IMR-90 (cell line): ENCODE results near the gene XRCC5. TPM values are rescaled to one million over a fixed set of nuclear protein-coding genes. Genes with fewer than 3 reads are reported as not detected.

Source experiments
- ATAC-seq: fragments of 200-7000 bp; cut with Tn5 transposase; 2 replicates; pipeline ENCODE4 v1.9.1; 2020; ENCODE audit warnings: low read depth, mild to moderate bottlenecking, moderate library complexity
- BruUV-seq: library from RNA; stranded (reverse); fragments of 400-500 nt; replicated peaks from 2 replicates; lab custom pipeline; 2021; lab: Mats Ljungman, UMichigan
- CTCF ChIA-PET: fragments of 300-600 bp; formaldehyde crosslinking; extraction: SDS; loops from one replicate; lab custom pipeline; 2021; ENCODE audit warnings: antibody characterized with exemption; lab: Yijun Ruan, JAX
- POLR2A ChIA-PET: fragments of 300-600 bp; sonication (Branson Sonifier 250); formaldehyde crosslinking; loops from one replicate; lab custom pipeline; 2022; ENCODE audit warnings: antibody characterized with exemption; ENCODE audit not compliant: unreplicated experiment; lab: Charles Lee
- DNase-seq: peaks from one replicate; pipeline ENCODE4 v3.0.0; 2013
- H2AFZ ChIP-seq: replicated peaks from 2 replicates; pipeline ENCODE3; 2013; ENCODE audit warnings: low read length, mild to moderate bottlenecking; ENCODE audit not compliant: poor library complexity
- H2AK5ac ChIP-seq: 2 replicates; pipeline ENCODE4 v1.6.1; 2013; ENCODE audit warnings: low read depth, low read length, inconsistent platforms
- H2AK9ac ChIP-seq: replicated peaks from 2 replicates; pipeline ENCODE3; 2013; ENCODE audit warnings: mild to moderate bottlenecking, low read depth, low read length, moderate library complexity; ENCODE audit not compliant: poor library complexity
- H2BK120ac ChIP-seq: 2 replicates; pipeline ENCODE4 v1.6.1; 2013; ENCODE audit warnings: low read depth, low read length, inconsistent platforms
- H2BK15ac ChIP-seq: 3 replicates; pipeline ENCODE4 v1.6.1; 2013; ENCODE audit warnings: low read depth, low read length, inconsistent platforms
- H2BK20ac ChIP-seq: 2 replicates; pipeline ENCODE4 v1.6.1; 2013; ENCODE audit warnings: low read depth, mild to moderate bottlenecking, inconsistent platforms, low read length, moderate library complexity
- H2BK5ac ChIP-seq: 2 replicates; pipeline ENCODE4 v1.6.1; 2013; ENCODE audit warnings: mild to moderate bottlenecking, low read depth, low read length, inconsistent platforms; ENCODE audit not compliant: poor library complexity, severe bottlenecking
- H3K14ac ChIP-seq: replicated peaks from 2 replicates; pipeline ENCODE4 v1.6.1; 2013; ENCODE audit warnings: low read depth, low read length, inconsistent platforms
- H3K18ac ChIP-seq: 2 replicates; pipeline ENCODE4 v1.6.1; 2013; ENCODE audit warnings: low read depth, low read length, control low read depth
- H3K23ac ChIP-seq: 2 replicates; pipeline ENCODE4 v1.6.1; 2013; ENCODE audit warnings: low read depth, low read length, inconsistent platforms
- H3K27ac ChIP-seq: 2 replicates; pipeline ENCODE4 v1.5.1; 2013; ENCODE audit warnings: mild to moderate bottlenecking, control low read depth, low read length; ENCODE audit not compliant: insufficient read depth
- H3K27me3 ChIP-seq: 2 replicates; pipeline ENCODE4 v1.6.1; 2013; ENCODE audit warnings: low read length; ENCODE audit not compliant: control insufficient read depth, insufficient read depth
- H3K36me3 ChIP-seq: 2 replicates; pipeline ENCODE4 v1.6.1; 2013; ENCODE audit warnings: low read length, mixed read lengths; ENCODE audit not compliant: control insufficient read depth, insufficient read depth
- H3K4ac ChIP-seq: 2 replicates; pipeline ENCODE4 v1.6.1; 2013; ENCODE audit warnings: low read depth, low read length, inconsistent platforms
- H3K4me1 ChIP-seq: 2 replicates; pipeline ENCODE4 v1.6.1; 2013; ENCODE audit warnings: low read length, mixed read lengths; ENCODE audit not compliant: control insufficient read depth, insufficient read depth
- H3K4me2 ChIP-seq: 2 replicates; pipeline ENCODE4 v1.6.1; 2013; ENCODE audit warnings: low read depth, mild to moderate bottlenecking, control low read depth, low read length, moderate library complexity
- H3K4me3 ChIP-seq: 2 replicates; pipeline ENCODE4 v1.5.1; 2013; ENCODE audit warnings: low read depth, mild to moderate bottlenecking, control low read depth, low read length, moderate library complexity; ENCODE audit not compliant: insufficient read depth
- H3K56ac ChIP-seq: 2 replicates; pipeline ENCODE4 v1.6.1; 2013; ENCODE audit warnings: low read length, inconsistent platforms; ENCODE audit not compliant: insufficient read depth; ENCODE audit errors: extremely low read depth
- H3K79me1 ChIP-seq, 2 experiments: 2 replicates each; pipeline ENCODE4 v1.6.1; 2013; ENCODE audit warnings: low read length in 2 of 2, inconsistent platforms in 1 of 2, low read depth in 1 of 2
- H3K9ac ChIP-seq: 2 replicates; pipeline ENCODE4 v1.6.1; 2013; ENCODE audit warnings: low read depth, low read length, control low read depth
- H3K9me1 ChIP-seq: 2 replicates; pipeline ENCODE4 v1.6.1; 2013; ENCODE audit warnings: low read length, inconsistent platforms; ENCODE audit not compliant: insufficient read depth
- H3K9me3 ChIP-seq: 2 replicates; pipeline ENCODE4 v1.6.1; 2013; ENCODE audit warnings: low read length; ENCODE audit not compliant: control insufficient read depth, insufficient read depth
- H4K20me1 ChIP-seq: 2 replicates; pipeline ENCODE4 v1.6.1; 2013; ENCODE audit warnings: low read length, inconsistent platforms; ENCODE audit not compliant: insufficient read depth
- H4K5ac ChIP-seq: 2 replicates; pipeline ENCODE4 v1.6.1; 2013; ENCODE audit warnings: mild to moderate bottlenecking, low read depth, low read length, control low read depth
- H4K8ac ChIP-seq, 2 experiments: 2 replicates each; pipeline ENCODE4 v1.6.1; 2013; ENCODE audit warnings: low read depth in 2 of 2, low read length in 2 of 2, control low read depth in 1 of 2, inconsistent platforms in 1 of 2
- H4K91ac ChIP-seq: 2 replicates; pipeline ENCODE4 v1.6.1; 2013; ENCODE audit warnings: low read depth, low read length, inconsistent platforms; ENCODE audit not compliant: insufficient read depth
- CHD1 ChIP-seq: IDR thresholded peaks from 2 replicates; pipeline ENCODE4 v1.6.1; 2012; ENCODE audit warnings: low read depth, low read length, improper control_type of control experiment
- FOS ChIP-seq: fragments of 150-350 bp; IDR thresholded peaks from 2 replicates; pipeline ENCODE4 v1.6.1; 2016; ENCODE audit warnings: low read depth, low read length
- MAZ ChIP-seq: IDR thresholded peaks from 2 replicates; pipeline ENCODE4 v1.6.1; 2012; ENCODE audit warnings: low read depth, mild to moderate bottlenecking, low read length, improper control_type of control experiment, moderate library complexity, borderline replicate concordance
- MXI1 ChIP-seq: IDR thresholded peaks from 2 replicates; pipeline ENCODE4 v1.6.1; 2012; ENCODE audit warnings: low read depth, mild to moderate bottlenecking, low read length, moderate library complexity, borderline replicate concordance
- NFE2L2 ChIP-seq: fragments of 150-350 bp; IDR thresholded peaks from 2 replicates; pipeline ENCODE4 v1.6.1; 2016; ENCODE audit warnings: low read depth, mild to moderate bottlenecking, low read length
- POLR2A ChIP-seq: IDR thresholded peaks from 2 replicates; pipeline ENCODE4 v1.6.1; 2012; ENCODE audit warnings: mild to moderate bottlenecking, low read depth, low read length
- RAD21 ChIP-seq: IDR thresholded peaks from 2 replicates; pipeline ENCODE4 v1.6.1; 2012; ENCODE audit warnings: low read length, improper control_type of control experiment
- RCOR1 ChIP-seq: IDR thresholded peaks from 2 replicates; pipeline ENCODE4 v1.6.1; 2012; ENCODE audit warnings: mild to moderate bottlenecking, low read length, improper control_type of control experiment; ENCODE audit not compliant: insufficient replicate concordance
- RFX5 ChIP-seq: IDR thresholded peaks from 2 replicates; pipeline ENCODE4 v1.8.0; 2012; ENCODE audit warnings: low read depth, mild to moderate bottlenecking, low read length, moderate library complexity
- WGBS, 2 experiments: methylation state at CpG; one replicate each; pipeline versions ENCODE4 v1.1.5 to v1.1.7; 2013; ENCODE audit warnings: missing lambda C conversion rate in 2 of 2; ENCODE audit not compliant: insufficient read length in 1 of 2; ENCODE audit errors: extremely low coverage in 2 of 2; 5-methylcytosine and 5-hydroxymethylcytosine counted together
- dilution Hi-C: fragments of 300-500 bp; cut with HindIII; formaldehyde crosslinking; loops from one replicate; pipeline ENCODE4 v1.14.3; 2018; ENCODE audit warnings: low sequenced_read_pairs; ENCODE audit not compliant: unreplicated experiment
- in situ Hi-C: fragments of 300-500 bp; cut with MboI; formaldehyde crosslinking; loops from 3 replicates; pipeline ENCODE4 v1.14.3; 2019; ENCODE audit warnings: low sequenced_read_pairs, inconsistent platforms, mixed read lengths
- intact Hi-C: fragments of 100-400 bp; cut with micrococcal nuclease; formaldehyde crosslinking; loops from 2 replicates; pipeline ENCODE4 v1.10.0; 2022
- polyA plus RNA-seq, 3 experiments: library from polyadenylated mRNA; depleted of rRNA; stranded (reverse); fragments of >200 nt; gene quantifications; 2 replicates each; pipeline ENCODE4 v1.2.3, GENCODE V29; 2012; ENCODE audit warnings: low replicate concordance in 1 of 3
- total RNA-seq: library from RNA; depleted of rRNA; stranded (reverse); fragments of >200 nt; gene quantifications from 2 replicates; pipeline ENCODE4 v1.2.3, GENCODE V29; 2012
- TF ChIP-seq, protein P1 (sequence below): fragments of 150-350 bp; IDR thresholded peaks from 2 replicates; pipeline ENCODE4 v1.6.1; 2017; ENCODE audit warnings: mild to moderate bottlenecking, antibody characterized with exemption, low read length, low read depth
- TF ChIP-seq, protein P2 (sequence below): fragments of 150-350 bp; IDR thresholded peaks from 2 replicates; pipeline ENCODE4 v1.6.1; 2016; ENCODE audit warnings: low read depth, mild to moderate bottlenecking, low read length, moderate library complexity, borderline replicate concordance
- TF ChIP-seq, protein P3 (sequence below): conservative IDR thresholded peaks from 2 replicates; pipeline ENCODE4 v1.5.1; 2012; ENCODE audit warnings: mild to moderate bottlenecking, low read depth, low read length, improper control_type of control experiment

XRCC5 gene
- total and polyA plus RNA-seq, 2 of the 4 experiments (the other 2 are of a cell fraction), result 144 to 509 TPM

DNA sequence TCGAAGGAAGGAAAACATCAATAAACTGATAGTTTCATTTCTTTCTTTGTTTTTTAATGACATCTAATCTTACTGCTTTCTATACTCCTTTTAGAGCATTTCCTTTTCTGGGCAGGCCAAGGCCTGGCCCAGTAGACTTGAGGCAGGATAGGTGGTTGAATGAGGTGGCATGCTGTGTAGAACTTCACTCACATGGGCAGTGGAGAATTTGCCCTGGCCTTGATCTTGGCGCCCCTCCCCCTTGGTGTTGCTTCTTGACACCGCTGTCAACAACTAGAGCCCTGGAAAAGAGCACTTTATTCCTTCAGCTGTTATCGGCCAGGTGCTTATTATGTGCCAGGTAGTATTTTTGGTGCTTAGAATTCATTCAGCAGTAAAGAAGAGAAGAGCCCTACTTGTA lies 37.4 kb downstream of the XRCC5 start:
- Histone ChIP-seq H3K27ac (no peak overlapping the region), H3K4me1 (peaks cover 6% of the 10 kb centered on the region; the same call in 1 of the 2 replicates), H3K4me2 (no peak overlapping the region), H3K4ac (no peak overlapping the region), H2BK120ac (no peak overlapping the region), H3K9me1 (peaks cover 9% of the 10 kb centered on the region; the same call in 1 of the 2 replicates), H3K56ac (no peak overlapping the region), H3K18ac (no peak overlapping the region), H2BK20ac (no peak overlapping the region), H2AK9ac (no peak overlapping the region), H2BK5ac (no peak overlapping the region), H3K4me3 (no peak overlapping the region), H3K14ac (no peak overlapping the region), H4K5ac (no peak overlapping the region), H3K36me3 (peaks cover 43% of the 10 kb centered on the region), H2AFZ (no peak overlapping the region), H4K91ac (no peak overlapping the region), H3K79me1 (peaks cover 33 to 63% of the 10 kb centered on the region in 2 experiments), H3K9me3 (no peaks in the 10 kb centered on the region), H4K8ac (no peak overlapping the region; a peak in 1 of 4 replicates), H3K23ac (no peak overlapping the region), H2BK15ac (no peak overlapping the region), H3K27me3 (no peaks in the 10 kb centered on the region), H4K20me1 (peaks cover 9% of the 10 kb centered on the region; the same call in 1 of the 2 replicates), H2AK5ac (no peak overlapping the region), H3K9ac (no peak overlapping the region)
- dilution Hi-C loops (no loop called here), in situ Hi-C loops (no loop called here), intact Hi-C loops (no loop called here)
- no CpG with 5 or more reads among the region's 4 CpGs for WGBS, 2 experiments
- CTCF ChIA-PET, result interaction anchor here (1.3 to 1.9 kb wide), 2 partner anchors 27 to 32 kb away, joined by 4 read pairs; no protein-coding TSS in a partner anchor
- TF ChIP-seq, protein P1, sequence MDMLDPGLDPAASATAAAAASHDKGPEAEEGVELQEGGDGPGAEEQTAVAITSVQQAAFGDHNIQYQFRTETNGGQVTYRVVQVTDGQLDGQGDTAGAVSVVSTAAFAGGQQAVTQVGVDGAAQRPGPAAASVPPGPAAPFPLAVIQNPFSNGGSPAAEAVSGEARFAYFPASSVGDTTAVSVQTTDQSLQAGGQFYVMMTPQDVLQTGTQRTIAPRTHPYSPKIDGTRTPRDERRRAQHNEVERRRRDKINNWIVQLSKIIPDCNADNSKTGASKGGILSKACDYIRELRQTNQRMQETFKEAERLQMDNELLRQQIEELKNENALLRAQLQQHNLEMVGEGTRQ, result no peak
- TF ChIP-seq POLR2A (no peak), MXI1 (no peak), RAD21 (no peak), RFX5 (no peak), RCOR1 (no peak), CHD1 (no peak), NFE2L2 (no peak), FOS (no peak), MAZ (no peak)
- TF ChIP-seq, protein P2, sequence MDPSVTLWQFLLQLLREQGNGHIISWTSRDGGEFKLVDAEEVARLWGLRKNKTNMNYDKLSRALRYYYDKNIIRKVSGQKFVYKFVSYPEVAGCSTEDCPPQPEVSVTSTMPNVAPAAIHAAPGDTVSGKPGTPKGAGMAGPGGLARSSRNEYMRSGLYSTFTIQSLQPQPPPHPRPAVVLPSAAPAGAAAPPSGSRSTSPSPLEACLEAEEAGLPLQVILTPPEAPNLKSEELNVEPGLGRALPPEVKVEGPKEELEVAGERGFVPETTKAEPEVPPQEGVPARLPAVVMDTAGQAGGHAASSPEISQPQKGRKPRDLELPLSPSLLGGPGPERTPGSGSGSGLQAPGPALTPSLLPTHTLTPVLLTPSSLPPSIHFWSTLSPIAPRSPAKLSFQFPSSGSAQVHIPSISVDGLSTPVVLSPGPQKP, result no peak
- TF ChIP-seq, protein P3, sequence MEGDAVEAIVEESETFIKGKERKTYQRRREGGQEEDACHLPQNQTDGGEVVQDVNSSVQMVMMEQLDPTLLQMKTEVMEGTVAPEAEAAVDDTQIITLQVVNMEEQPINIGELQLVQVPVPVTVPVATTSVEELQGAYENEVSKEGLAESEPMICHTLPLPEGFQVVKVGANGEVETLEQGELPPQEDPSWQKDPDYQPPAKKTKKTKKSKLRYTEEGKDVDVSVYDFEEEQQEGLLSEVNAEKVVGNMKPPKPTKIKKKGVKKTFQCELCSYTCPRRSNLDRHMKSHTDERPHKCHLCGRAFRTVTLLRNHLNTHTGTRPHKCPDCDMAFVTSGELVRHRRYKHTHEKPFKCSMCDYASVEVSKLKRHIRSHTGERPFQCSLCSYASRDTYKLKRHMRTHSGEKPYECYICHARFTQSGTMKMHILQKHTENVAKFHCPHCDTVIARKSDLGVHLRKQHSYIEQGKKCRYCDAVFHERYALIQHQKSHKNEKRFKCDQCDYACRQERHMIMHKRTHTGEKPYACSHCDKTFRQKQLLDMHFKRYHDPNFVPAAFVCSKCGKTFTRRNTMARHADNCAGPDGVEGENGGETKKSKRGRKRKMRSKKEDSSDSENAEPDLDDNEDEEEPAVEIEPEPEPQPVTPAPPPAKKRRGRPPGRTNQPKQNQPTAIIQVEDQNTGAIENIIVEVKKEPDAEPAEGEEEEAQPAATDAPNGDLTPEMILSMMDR, result no peak
- POLR2A ChIA-PET, result no interaction called here
- ATAC-seq (no peak), DNase-seq (no peak)
- no TSS peak for BruUV-seq
